Measurements from ENCODE around the gene HNF1B.
A peak's percentile ranks its signal among the peaks of the same experiment; 100 is the strongest.
"Not testable (repeated sequence)": the region's sequence is repeated elsewhere in the genome, so short reads cannot be mapped to it uniquely, and the experiment has no call there.

HNF1B gene

DNA sequence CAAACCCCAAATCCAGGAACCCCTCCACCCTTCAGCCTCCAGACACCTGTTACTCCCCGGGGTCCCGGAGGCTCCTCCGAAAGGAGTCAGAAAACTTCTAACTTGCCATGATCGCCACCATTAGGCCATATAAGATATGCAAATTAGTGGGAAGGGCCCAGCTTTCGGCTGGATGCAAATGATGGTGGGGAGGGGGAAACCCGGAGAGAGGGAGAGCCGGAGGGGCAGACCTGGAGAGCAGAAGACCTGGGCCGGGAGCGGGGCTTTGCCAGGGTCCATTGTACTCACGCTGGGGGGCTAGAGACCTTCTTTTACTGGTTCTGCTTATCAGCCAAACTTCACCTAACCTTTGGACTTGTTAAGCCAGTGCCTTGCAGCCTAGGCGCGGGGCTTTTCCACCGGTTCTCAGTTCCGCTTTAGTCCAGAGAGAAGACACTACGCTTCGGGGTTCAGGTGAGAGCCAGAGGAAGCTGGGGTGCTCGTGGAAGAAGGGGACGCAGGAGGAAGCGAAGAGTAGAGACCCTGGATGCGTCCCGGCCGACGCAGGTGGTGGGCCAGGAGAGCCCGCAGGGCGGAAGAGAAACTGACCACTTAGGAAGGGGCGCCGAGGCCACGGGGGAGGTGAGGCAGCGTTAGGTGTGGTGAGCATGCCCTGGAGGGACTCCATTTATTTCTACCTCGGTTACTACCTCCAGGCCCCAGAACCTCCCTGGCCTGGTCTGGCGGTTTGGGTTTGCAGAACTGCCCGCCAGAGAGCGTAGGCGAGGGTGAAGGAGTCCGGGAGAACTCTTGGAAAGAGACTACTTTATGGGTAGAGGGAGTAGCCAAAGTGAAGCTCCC, at the start of gene HNF1B:
TSS of gene HNF1B (minus strand) at position 99 of the 840 bp plus-strand sequence. CDS start 175 bp downstream, outside the sequence.
- CTCF ChIA-PET = interaction anchor here (1.0 to 1.7 kb wide), 5 partner anchors 8 to 54 kb away, joined by 3 to 7 read pairs (median 3); no protein-coding TSS in a partner anchor
- H3K36me3 Mint-ChIP-seq = no peaks in the 10 kb centered on the region
- H3K4me3 Mint-ChIP-seq = no peak within 1 kb of the TSS
- H3K27me3 Mint-ChIP-seq = peaks cover 93% of the 10 kb centered on the region
- peaks cover 24% of the 10 kb centered on the region for H3K4me1 Mint-ChIP-seq
- DNase-seq = no peak
- H3K27ac Mint-ChIP-seq = peak within 1 kb of the TSS; percentile 53
- no peaks in the 10 kb centered on the region for H3K9me3 Mint-ChIP-seq

DNA sequence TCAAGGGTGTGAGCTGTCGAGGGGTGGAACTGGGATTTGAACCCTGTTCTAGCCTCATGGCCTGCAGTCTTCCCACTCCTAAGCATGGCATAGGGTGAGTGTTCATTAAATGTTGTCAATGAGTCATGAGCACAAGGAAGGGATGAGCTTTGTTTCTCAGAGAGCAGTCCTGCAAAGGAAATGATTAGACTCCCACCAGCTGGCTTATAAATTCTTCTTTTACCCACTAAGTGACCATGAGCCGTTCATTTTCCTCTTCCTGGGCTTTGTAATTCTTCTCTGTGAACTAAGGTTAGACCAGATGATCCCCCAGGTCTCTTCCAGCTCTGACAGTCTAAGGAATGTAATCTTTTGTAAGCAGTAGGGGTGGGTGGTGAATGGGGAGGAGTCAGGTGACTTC, 47.9 kb upstream of the HNF1B start:
- Mint-ChIP-seq H3K27ac (no peak overlapping the region), H3K36me3 (no peaks in the 10 kb centered on the region), H3K4me3 (no peak overlapping the region), H3K27me3 (peaks cover 81% of the 10 kb centered on the region), H3K4me1 (peaks cover 4% of the 10 kb centered on the region), H3K9me3 (no peaks in the 10 kb centered on the region)
- CTCF ChIA-PET = interaction anchor here (0.8 to 4.2 kb wide), 5 partner anchors 22 to 91 kb away, joined by 3 to 39 read pairs (median 5); no protein-coding TSS in a partner anchor
- DNase-seq = no peak

DNA sequence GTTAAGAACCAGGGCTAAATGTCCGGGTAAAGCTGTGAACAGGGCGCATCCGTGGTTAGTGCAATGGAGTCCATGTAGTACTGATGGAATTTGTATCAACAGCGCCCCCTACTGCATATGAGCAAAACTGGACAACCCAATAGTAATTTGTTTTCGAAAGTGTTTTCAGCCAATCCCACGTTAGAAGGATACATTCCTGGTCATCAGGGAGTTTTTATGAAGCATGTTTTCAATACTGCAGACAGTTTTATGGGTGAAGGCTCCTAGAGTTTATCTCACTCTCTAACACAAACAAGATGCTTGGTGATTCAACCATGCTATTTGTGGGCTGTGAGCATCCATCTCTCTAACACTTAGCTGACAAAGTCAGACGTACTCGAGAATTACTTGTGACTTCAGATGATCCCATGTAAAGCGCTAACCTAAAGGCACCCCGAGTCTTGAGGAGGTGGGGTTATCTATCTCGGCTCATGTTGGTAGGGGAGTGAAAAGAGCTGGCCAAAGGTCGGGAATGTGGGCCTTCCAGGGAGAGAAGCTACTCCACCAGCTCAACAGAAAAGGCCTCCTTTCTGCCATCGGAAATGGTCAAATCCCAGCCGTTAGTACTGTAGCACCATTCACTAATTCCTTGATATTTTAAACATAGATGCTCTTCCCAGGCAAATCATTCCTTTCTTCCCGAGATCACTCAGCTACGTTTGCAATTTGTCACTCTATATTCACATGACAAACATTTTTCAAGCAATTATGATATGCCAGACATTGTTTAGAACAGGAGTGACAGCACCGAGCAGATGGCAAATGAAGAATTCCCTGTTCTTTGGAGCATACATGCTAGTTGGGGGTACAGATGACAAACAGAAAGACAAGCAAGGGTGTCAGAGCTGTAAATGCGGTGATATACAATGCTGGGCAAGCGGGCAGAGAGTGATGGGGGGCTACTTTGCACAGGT, 46.9 kb upstream of the HNF1B start:
- no peaks in the 10 kb centered on the region for H3K9me3 Mint-ChIP-seq
- peaks cover 81% of the 10 kb centered on the region for H3K27me3 Mint-ChIP-seq
- peaks cover 4% of the 10 kb centered on the region for H3K4me1 Mint-ChIP-seq
- DNase-seq = peak; percentile 74
- H3K27ac Mint-ChIP-seq = no peak overlapping the region
- no peak overlapping the region for H3K4me3 Mint-ChIP-seq
- no peaks in the 10 kb centered on the region for H3K36me3 Mint-ChIP-seq
- CTCF ChIA-PET = interaction anchor here (0.7 to 4.2 kb wide), 27 partner anchors 8 to 534 kb away, joined by 3 to 39 read pairs (median 4); partner anchors contain the start of gene DDX52

- no peak for DNase-seq
- CTCF ChIA-PET = interaction anchor here (0.8 to 4.2 kb wide), 8 partner anchors 10 to 262 kb away, joined by 3 to 39 read pairs (median 8); partner anchors contain the start of gene HNF1B
- Mint-ChIP-seq H3K27ac (no peak overlapping the region), H3K4me3 (no peak overlapping the region), H3K9me3 (no peaks in the 10 kb centered on the region), H3K4me1 (peaks cover 4% of the 10 kb centered on the region), H3K27me3 (peaks cover 66% of the 10 kb centered on the region), H3K36me3 (no peaks in the 10 kb centered on the region)
These were observed 45.1 kb upstream of the HNF1B start for GRCh38 chr17:37789771-37790541.

DNA sequence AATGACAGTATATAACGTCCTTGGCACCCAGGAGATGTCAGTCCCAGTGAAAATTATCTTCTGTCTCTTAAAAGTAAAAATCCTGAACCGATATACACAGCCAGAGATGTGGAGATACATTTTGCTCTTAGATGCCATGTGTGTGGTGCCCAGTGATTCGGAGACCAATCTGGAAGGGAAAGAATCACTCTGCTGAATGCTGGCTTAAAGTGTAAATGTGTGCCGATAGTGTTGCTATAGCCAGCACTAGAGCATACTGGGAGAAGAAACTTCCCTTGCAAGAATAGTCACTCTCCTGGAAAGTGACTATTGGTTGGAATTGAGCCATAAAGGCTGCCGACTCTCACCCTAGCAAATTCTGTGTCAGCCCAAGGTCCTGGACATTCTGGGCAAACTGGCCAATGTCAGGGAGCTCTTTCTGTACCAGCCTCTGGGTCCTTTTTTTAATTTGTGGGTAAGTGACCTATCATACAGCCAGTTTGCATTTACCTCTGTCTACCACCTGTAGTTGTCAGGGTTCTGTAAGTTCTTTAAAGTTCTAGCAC, 44.2 kb upstream of the HNF1B start:
- CTCF ChIA-PET = no interaction called here
- H3K9me3 Mint-ChIP-seq = no peaks in the 10 kb centered on the region
- no peak overlapping the region for H3K4me3 Mint-ChIP-seq
- no peak for DNase-seq
- peaks cover 59% of the 10 kb centered on the region for H3K27me3 Mint-ChIP-seq
- H3K36me3 Mint-ChIP-seq = no peaks in the 10 kb centered on the region
- peaks cover 4% of the 10 kb centered on the region for H3K4me1 Mint-ChIP-seq
- no peak overlapping the region for H3K27ac Mint-ChIP-seq

DNA sequence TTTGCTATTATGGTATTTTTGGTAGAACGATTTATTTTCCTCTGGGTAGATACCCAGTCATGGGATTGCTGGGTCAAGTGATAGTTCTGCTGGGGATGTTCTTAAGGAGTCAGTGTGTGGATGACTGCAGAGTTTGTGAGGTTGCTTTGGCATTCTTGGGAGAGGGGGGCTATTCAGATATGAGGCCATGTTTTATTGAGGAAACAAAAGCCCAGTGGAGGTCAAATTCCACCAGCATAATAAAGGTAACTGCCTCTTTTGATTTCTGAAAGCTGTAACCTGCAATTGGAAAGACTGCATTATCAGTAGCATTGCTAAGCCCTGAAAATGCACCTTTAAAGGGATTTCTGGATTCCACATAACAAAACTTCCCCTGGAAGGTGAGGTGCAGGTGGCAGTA, 43.7 kb upstream of the HNF1B start:
- Mint-ChIP-seq H3K36me3 (no peaks in the 10 kb centered on the region), H3K27ac (no peak overlapping the region), H3K9me3 (no peaks in the 10 kb centered on the region), H3K27me3 (peaks cover 60% of the 10 kb centered on the region), H3K4me3 (no peak overlapping the region), H3K4me1 (peaks cover 4% of the 10 kb centered on the region)
- DNase-seq = no peak
- CTCF ChIA-PET = interaction anchor here (0.6 kb wide), 1 partner anchor 509 kb away, joined by 3 read pairs; the partner anchor contains the start of gene MRPL45

- peaks cover 4% of the 10 kb centered on the region for H3K4me1 Mint-ChIP-seq
- H3K9me3 Mint-ChIP-seq = no peaks in the 10 kb centered on the region
- H3K4me3 Mint-ChIP-seq = no peak overlapping the region
- peaks cover 64% of the 10 kb centered on the region for H3K27me3 Mint-ChIP-seq
- CTCF ChIA-PET = no interaction called here
- no peak for DNase-seq
- no peak overlapping the region for H3K27ac Mint-ChIP-seq
- no peaks in the 10 kb centered on the region for H3K36me3 Mint-ChIP-seq
These were observed 42.3 kb upstream of the HNF1B start for GRCh38 chr17:37787055-37787757.

GRCh38 chr17:37786481-37786880, 41.6 kb upstream of the HNF1B start:
- H3K4me1 Mint-ChIP-seq = peaks cover 4% of the 10 kb centered on the region
- CTCF ChIA-PET = no interaction called here
- peaks cover 58% of the 10 kb centered on the region for H3K27me3 Mint-ChIP-seq
- no peak overlapping the region for H3K27ac Mint-ChIP-seq
- no peaks in the 10 kb centered on the region for H3K9me3 Mint-ChIP-seq
- DNase-seq = no peak
- H3K4me3 Mint-ChIP-seq = no peak overlapping the region
- no peaks in the 10 kb centered on the region for H3K36me3 Mint-ChIP-seq

DNA sequence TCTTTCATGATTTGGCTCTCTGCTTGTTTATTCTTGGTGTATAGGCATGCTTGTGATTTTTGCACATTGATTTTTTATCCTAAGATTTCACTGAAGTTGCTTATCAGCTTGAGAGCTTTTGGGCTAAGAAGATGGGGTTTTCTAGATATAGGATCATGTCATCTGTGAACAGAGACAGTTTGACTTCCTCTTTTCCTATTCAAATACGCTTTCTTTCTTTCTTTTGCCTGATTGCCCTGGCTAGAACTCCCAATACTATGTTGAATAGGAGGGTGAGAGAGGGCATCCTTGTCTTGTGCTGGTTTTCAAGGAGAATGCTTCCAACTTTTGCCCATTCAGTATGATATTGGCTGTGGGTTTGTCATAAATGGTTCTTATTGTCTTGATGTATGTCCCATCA, 37.6 kb upstream of the HNF1B start:
- H3K9me3 Mint-ChIP-seq, H3K4me3 Mint-ChIP-seq, H3K4me1 Mint-ChIP-seq, H3K36me3 Mint-ChIP-seq, H3K27ac Mint-ChIP-seq, DNase-seq: not testable (repeated sequence)
- H3K27me3 Mint-ChIP-seq = peaks cover 53% of the 10 kb centered on the region
- CTCF ChIA-PET = interaction anchor here (1.3 kb wide), 1 partner anchor 12 kb away, joined by 4 read pairs; no protein-coding TSS in a partner anchor

- no peak overlapping the region for H3K27ac Mint-ChIP-seq
- no peak for DNase-seq
- H3K4me3 Mint-ChIP-seq = no peak overlapping the region
- no peaks in the 10 kb centered on the region for H3K36me3 Mint-ChIP-seq
- CTCF ChIA-PET = no interaction called here
- peaks cover 6% of the 10 kb centered on the region for H3K4me1 Mint-ChIP-seq
- H3K9me3 Mint-ChIP-seq = no peaks in the 10 kb centered on the region
- peaks cover 43% of the 10 kb centered on the region for H3K27me3 Mint-ChIP-seq
These were observed 36.6 kb upstream of the HNF1B start for GRCh38 chr17:37781451-37781850.

DNA sequence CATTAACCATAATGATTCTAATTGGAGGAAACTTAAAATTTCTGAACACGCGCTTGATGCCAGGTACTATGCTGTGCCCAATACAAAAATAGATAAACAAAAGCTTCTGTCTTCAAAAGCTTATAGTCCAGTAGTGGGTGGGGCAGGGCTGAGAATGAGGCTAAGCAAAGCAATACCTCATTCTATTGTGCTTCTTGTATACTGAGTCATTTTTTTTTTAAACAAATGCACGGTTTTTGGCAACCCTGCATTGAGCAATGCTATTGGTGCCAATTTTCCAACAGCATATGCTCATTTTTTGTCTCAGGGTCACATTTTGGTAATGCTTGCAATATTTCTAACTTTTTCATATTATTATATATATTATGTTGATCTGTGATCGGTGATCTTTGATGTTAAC, 34.7 kb upstream of the HNF1B start:
- no peaks in the 10 kb centered on the region for H3K36me3 Mint-ChIP-seq
- H3K27me3 Mint-ChIP-seq = peaks cover 43% of the 10 kb centered on the region
- no peak overlapping the region for H3K4me3 Mint-ChIP-seq
- no peaks in the 10 kb centered on the region for H3K9me3 Mint-ChIP-seq
- DNase-seq = no peak
- H3K4me1 Mint-ChIP-seq = peaks cover 17% of the 10 kb centered on the region
- CTCF ChIA-PET = interaction anchor here (1.6 kb wide), 1 partner anchor 11 kb away, joined by 5 read pairs; no protein-coding TSS in a partner anchor
- no peak overlapping the region for H3K27ac Mint-ChIP-seq

DNA sequence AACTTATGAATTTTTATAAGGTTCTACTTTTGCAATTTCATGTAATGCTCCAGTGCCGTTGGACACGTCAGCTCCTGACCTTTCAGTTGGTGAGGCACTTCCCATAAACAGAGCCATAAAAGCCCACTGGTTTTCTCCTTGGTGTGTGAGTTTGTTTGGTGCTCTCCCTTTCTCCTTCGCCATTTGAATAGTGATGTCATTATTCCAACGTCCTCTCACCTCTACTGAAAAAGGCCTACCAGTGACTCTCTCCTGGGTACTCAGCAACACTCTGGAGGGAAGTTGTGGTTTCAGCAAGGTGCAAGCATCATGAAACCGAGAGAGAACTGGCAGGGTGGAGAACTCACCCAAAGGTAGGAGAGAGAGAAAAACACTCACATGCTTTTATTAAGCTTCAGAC, 29.6 kb upstream of the HNF1B start:
- peak; percentile 62 for DNase-seq
- Mint-ChIP-seq H3K4me3 (no peak overlapping the region), H3K9me3 (no peaks in the 10 kb centered on the region), H3K27me3 (peaks cover 34% of the 10 kb centered on the region), H3K27ac (peak overlapping the region; percentile 47), H3K4me1 (peaks cover 41% of the 10 kb centered on the region), H3K36me3 (no peaks in the 10 kb centered on the region)
- CTCF ChIA-PET = interaction anchor here (1.0 to 1.4 kb wide), 2 partner anchors 17 to 34 kb away, joined by 3 to 5 read pairs; no protein-coding TSS in a partner anchor

DNA sequence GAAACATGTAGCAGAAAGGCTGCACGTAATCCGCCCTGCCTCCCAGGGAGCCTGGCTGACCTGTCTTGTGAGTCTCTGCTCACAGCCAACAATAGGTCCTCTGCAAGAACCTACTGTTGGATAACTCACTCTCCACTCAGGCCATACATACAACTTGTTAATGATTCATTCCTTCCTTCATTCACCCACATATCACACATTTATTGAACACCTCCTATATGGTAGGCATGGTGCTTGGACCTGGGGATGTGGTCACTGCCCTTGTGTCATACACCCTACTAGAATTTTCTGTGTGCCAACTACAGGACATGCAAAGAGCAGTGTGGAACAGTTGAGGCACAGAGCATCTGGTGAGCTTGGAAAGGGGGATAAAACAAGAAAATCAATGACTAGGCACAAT, 28.1 kb upstream of the HNF1B start:
- Mint-ChIP-seq H3K27ac (peak overlapping the region; percentile 6), H3K4me1 (peaks cover 35% of the 10 kb centered on the region), H3K4me3 (no peak overlapping the region), H3K9me3 (no peaks in the 10 kb centered on the region), H3K27me3 (peaks cover 41% of the 10 kb centered on the region), H3K36me3 (no peaks in the 10 kb centered on the region)
- DNase-seq = no peak
- CTCF ChIA-PET = interaction anchor here (0.7 to 4.4 kb wide), 3 partner anchors 58 to 122 kb away, joined by 3 to 29 read pairs (median 3); no protein-coding TSS in a partner anchor

All from activated naive CD4-positive, alpha-beta T cell treated with anti-CD3 and anti-CD28 coated beads, Interleukin-2, amount 10 ng/mL, durations not matched to agents 7 days and 5 days (primary cell).